BLaER1 (cell line): Measurements from ENCODE around the gene NAT16.

Experiments used
- H3K27ac ChIP-seq: shearing (Covaris generic); formaldehyde crosslinking; 2 replicates; pipeline ENCODE4 v1.8.1; 2022
- H3K27me3 ChIP-seq: shearing (Covaris generic); formaldehyde crosslinking; 2 replicates; pipeline ENCODE4 v1.8.1; 2022
- H3K36me3 ChIP-seq: shearing (Covaris generic); formaldehyde crosslinking; 2 replicates; pipeline ENCODE4 v1.8.1; 2022
- H3K4me1 ChIP-seq: shearing (Covaris generic); formaldehyde crosslinking; 2 replicates; pipeline ENCODE4 v1.8.1; 2022
- H3K4me2 ChIP-seq: shearing (Covaris generic); formaldehyde crosslinking; 2 replicates; pipeline ENCODE4 v1.8.1; 2022
- H3K4me3 ChIP-seq: shearing (Covaris generic); formaldehyde crosslinking; 2 replicates; pipeline ENCODE4 v1.8.1; 2022
- H3K9ac ChIP-seq: shearing (Covaris generic); formaldehyde crosslinking; 2 replicates; pipeline ENCODE4 v1.8.1; 2022
- H3K9me3 ChIP-seq: shearing (Covaris generic); formaldehyde crosslinking; 2 replicates; pipeline ENCODE4 v1.8.1; 2022
- H4K20me1 ChIP-seq: shearing (Covaris generic); formaldehyde crosslinking; 2 replicates; pipeline ENCODE4 v1.8.1; 2022
- Cebpa-rat ChIP-seq: shearing (Covaris generic); IDR thresholded peaks from 2 replicates; pipeline ENCODE4 v1.8.1; 2022

The NAT16 gene

DNA sequence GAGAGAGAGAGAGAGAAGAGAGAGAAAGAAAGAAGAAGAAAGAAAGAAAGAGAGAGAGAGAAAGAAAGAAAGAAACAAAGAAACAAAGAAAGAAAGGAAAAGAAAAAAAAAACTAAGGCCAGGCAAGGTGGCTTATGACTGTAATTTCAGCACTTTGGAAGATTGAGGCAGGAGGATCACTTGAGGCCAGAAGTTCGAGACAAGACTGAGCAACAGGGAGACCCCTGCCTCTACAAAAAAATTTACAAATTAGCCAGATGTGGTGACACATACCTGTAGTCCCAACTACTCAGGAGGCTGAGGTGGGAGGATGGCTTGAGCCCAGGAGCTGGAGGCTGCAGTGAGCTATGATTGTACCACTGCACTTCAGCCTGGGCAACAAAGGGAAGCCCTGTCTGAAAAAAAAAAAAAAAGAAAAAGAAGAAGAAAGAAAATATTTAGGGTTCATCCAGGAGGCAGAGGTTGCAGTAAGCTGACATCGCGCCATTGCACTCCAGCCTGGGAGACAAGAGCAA is 50.4 kb downstream of the NAT16 start:
- Histone ChIP-seq H3K27me3 (peaks cover 4% of the 10 kb centered on the region; the same call in 1 of the 2 replicates), H3K4me2 (no peak overlapping the region)

GRCh38 chr7:101128040-101128834 is 51.9 kb downstream of the NAT16 start:
- Histone ChIP-seq H3K4me1 (peaks cover 55% of the 10 kb centered on the region), H3K4me3 (no peak overlapping the region), H3K9me3 (no peaks in the 10 kb centered on the region), H3K36me3 (no peaks in the 10 kb centered on the region), H3K27ac (no peak overlapping the region), H3K4me2 (peak overlapping the region; percentile 99), H3K9ac (no peak overlapping the region), H3K27me3 (no peaks in the 10 kb centered on the region), H4K20me1 (no peaks in the 10 kb centered on the region)
- no peak for TF ChIP-seq Cebpa-rat

More for the DNA sequence above, 50.4 kb downstream of the NAT16 start:
- Histone ChIP-seq H3K27ac (no peak overlapping the region), H3K4me1 (peaks cover 45% of the 10 kb centered on the region), H3K36me3 (no peaks in the 10 kb centered on the region), H3K4me3 (no peak overlapping the region), H3K9me3 (no peaks in the 10 kb centered on the region), H3K9ac (no peak overlapping the region), H4K20me1 (no peaks in the 10 kb centered on the region)
- TF ChIP-seq Cebpa-rat = no peak

DNA sequence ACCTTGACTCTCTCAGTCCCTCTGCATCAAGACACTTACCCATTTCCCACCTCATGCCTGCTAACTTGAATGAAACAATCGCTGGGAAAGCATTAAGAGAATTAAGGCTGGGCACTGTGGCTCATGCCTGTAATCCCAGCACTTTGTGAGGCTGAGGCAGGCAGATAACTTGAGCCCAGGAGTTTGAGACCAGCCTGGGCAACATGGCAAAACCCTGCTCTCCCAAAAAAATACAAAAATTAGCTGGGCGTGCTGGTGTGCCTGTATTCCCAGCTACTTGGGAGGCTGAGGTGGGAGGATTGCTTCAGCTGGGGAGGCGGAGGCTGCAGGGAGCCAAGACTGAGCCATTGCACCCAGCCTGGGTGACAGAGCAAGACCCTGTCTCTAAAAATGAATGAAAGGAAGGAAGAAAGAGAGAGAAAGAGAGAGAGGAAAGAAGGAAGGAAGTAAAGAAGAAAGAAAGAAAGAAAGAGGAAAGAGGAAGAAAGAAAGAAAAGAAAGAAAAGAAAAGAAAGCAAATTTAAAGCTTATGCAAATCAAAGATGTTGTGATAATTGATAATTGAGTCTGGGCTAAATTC is 52.5 kb downstream of the NAT16 start:
- Histone ChIP-seq H3K4me3 (peak overlapping the region; percentile 25; the same call in 1 of the 2 replicates), H3K36me3 (no peaks in the 10 kb centered on the region), H3K4me1 (peaks cover 62% of the 10 kb centered on the region), H3K27ac (no peak overlapping the region), H4K20me1 (no peaks in the 10 kb centered on the region), H3K4me2 (peak overlapping the region; percentile 99), H3K9me3 (no peaks in the 10 kb centered on the region), H3K9ac (peak overlapping the region; percentile 16; the same call in 1 of the 2 replicates), H3K27me3 (no peaks in the 10 kb centered on the region)
- no peak for TF ChIP-seq Cebpa-rat

DNA sequence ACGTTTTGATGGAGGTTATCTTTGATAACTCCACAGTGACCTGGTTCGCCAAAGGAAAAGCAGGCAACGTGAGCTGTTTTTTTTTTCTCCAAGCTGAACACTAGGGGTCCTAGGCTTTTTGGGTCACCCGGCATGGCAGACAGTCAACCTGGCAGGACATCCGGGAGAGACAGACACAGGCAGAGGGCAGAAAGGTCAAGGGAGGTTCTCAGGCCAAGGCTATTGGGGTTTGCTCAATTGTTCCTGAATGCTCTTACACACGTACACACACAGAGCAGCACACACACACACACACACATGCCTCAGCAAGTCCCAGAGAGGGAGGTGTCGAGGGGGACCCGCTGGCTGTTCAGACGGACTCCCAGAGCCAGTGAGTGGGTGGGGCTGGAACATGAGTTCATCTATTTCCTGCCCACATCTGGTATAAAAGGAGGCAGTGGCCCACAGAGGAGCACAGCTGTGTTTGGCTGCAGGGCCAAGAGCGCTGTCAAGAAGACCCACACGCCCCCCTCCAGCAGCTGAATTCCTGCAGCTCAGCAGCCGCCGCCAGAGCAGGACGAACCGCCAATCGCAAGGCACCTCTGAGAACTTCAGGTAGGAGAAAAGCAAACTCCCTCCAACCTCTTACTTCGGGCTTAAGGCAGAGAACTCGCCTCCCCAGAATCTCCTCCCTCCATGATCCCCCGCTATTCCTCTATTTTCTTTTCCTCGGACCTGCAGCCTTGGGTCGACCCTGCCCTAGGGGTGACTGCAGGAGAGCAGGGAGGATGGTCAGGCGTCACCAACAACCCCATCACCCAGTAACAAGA is 53.2 kb downstream of the NAT16 start, which contains the start of gene SERPINE1:
TSS of gene SERPINE1 (plus strand) at position 454 of the 809 bp plus-strand sequence. CDS start 1,290 bp downstream, outside the sequence.
- H3K36me3 ChIP-seq = no peaks in the 10 kb centered on the region
- no peak for TF ChIP-seq Cebpa-rat
- H3K4me1 ChIP-seq = peaks cover 69% of the 10 kb centered on the region
- H4K20me1 ChIP-seq = no peaks in the 10 kb centered on the region
- no peaks in the 10 kb centered on the region for H3K9me3 ChIP-seq
- H3K27ac ChIP-seq = peak within 1 kb of the TSS; percentile 77
- peak within 1 kb of the TSS; percentile 25 for H3K4me3 ChIP-seq
- peak within 1 kb of the TSS; percentile 99 for H3K4me2 ChIP-seq
- no peaks in the 10 kb centered on the region for H3K27me3 ChIP-seq
- peak within 1 kb of the TSS; percentile 48 for H3K9ac ChIP-seq

GRCh38 chr7:101125989-101126650 is 54.0 kb downstream of the NAT16 start:
- Histone ChIP-seq H3K4me1 (peaks cover 76% of the 10 kb centered on the region), H3K4me3 (peak overlapping the region; percentile 25), H3K27ac (peak overlapping the region; percentile 77), H3K9me3 (no peaks in the 10 kb centered on the region), H4K20me1 (no peaks in the 10 kb centered on the region), H3K9ac (peak overlapping the region; percentile 48; the same call in 1 of the 2 replicates), H3K4me2 (peak overlapping the region; percentile 99), H3K36me3 (no peaks in the 10 kb centered on the region), H3K27me3 (no peaks in the 10 kb centered on the region)
- no peak for TF ChIP-seq Cebpa-rat

DNA sequence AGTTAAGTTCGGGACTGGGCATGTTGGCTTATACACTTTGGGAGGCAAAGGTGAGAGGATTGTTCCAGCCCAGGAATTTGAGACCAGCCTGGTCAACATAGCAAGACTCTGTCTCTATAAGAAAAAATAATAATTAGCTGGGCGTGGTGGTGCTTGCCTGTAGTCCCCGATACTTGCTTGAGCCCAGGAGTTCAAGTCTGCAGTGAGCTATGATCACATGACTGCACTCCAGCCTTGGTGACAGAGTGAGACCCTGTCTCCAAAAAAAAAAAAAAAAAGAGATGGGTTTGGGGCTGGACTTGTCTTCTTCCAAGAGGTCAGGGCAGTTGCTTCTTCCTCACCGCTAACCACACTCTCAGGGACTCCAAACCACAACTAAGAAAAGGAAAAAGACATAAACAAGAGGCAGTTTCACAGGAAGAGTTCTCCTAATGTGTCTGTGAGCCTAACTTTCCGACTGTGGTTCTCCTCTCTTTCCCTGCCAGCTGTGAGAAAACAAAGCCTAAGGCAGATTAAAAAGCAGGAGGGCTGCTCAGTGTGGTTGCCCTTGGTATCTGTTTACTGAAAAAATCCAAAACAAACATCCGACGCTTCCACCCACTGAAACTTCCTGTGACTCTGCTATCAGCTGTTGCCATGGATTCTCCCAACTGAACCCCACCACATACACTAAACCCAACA is 55.6 kb downstream of the NAT16 start:
- no peak for TF ChIP-seq Cebpa-rat
- Histone ChIP-seq H3K9ac (peak overlapping the region; percentile 32; the same call in 1 of the 2 replicates), H3K36me3 (no peaks in the 10 kb centered on the region), H3K4me2 (peak overlapping the region; percentile 99), H3K9me3 (no peaks in the 10 kb centered on the region), H3K4me1 (peaks cover 92% of the 10 kb centered on the region), H4K20me1 (no peaks in the 10 kb centered on the region), H3K4me3 (peak overlapping the region; percentile 7; the same call in 1 of the 2 replicates), H3K27me3 (no peaks in the 10 kb centered on the region), H3K27ac (peak overlapping the region; percentile 77)

DNA sequence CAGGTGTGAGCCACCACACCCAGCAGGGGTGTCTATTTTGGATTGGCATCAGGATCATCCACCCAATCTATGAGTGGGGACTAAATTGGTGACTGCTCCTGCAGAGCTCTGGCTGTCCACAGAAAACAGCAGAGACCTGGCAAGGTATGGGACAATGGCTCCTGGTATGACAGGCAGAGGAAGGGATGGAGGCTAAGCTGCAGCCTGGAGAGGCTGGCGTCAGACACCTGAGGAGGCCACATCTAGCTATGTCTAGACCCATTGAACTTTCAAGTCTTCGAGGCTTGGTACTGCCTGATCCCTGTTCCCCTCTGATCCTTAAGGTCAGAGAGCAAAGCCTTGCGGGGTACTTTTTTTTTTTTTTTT is 56.4 kb downstream of the NAT16 start:
- peaks cover 97% of the 10 kb centered on the region for H3K4me1 ChIP-seq
- H4K20me1 ChIP-seq = no peaks in the 10 kb centered on the region
- H3K36me3 ChIP-seq = no peaks in the 10 kb centered on the region
- TF ChIP-seq Cebpa-rat = no peak
- H3K4me3 ChIP-seq = no peak overlapping the region
- no peaks in the 10 kb centered on the region for H3K9me3 ChIP-seq
- H3K27ac ChIP-seq = no peak overlapping the region
- no peaks in the 10 kb centered on the region for H3K27me3 ChIP-seq
- H3K9ac ChIP-seq = no peak overlapping the region
- peak overlapping the region; percentile 99 for H3K4me2 ChIP-seq

DNA sequence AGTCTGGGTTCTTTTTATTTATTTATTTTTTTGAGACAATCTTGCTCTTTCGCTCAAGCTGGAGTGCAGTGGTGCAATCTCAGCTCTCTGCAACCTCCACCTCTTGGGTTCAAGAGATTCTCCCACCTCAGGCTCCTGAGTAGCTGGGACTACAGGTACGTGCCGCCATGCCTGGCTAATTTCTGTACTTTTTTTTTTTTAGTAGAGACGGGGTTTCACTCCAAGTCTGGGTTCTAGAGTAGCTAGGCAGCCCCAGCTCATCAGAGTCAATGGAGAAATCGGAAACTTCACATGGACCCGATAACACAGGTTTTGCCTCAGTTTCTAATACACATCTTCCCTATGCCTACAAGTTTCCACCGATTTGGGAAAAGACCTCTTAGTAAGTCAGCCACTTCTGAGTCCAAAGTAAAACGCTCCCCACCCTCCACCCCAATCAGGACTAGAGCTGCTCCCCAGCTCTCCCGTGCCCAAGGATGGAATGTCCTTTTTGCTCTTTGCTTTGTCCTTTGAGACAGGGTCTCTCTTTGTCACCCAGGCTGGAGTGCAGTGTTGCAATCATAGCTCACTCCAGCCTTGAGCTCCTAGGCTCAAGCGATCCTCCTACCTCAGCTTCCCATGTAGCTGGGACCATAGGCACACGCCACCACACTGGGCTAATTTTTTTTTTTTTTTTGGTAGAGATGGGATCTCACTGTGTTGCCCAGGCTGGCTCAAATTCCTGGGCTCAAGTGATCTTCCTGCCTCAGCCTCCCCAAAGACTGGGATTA is 57.0 kb downstream of the NAT16 start:
- Histone ChIP-seq H3K9ac (no peak overlapping the region), H3K27ac (peak overlapping the region; percentile 88; the same call in 1 of the 2 replicates), H3K4me3 (no peak overlapping the region), H3K27me3 (no peaks in the 10 kb centered on the region), H4K20me1 (no peaks in the 10 kb centered on the region), H3K4me2 (peak overlapping the region; percentile 99), H3K4me1 (peaks cover 91% of the 10 kb centered on the region), H3K9me3 (no peaks in the 10 kb centered on the region), H3K36me3 (no peaks in the 10 kb centered on the region)
- TF ChIP-seq Cebpa-rat = no peak
